Left lung (tissue), 10 donors: Measurements from ENCODE around the gene F13B. TPM values are rescaled to one million over a fixed set of nuclear protein-coding genes. Genes with fewer than 3 reads are reported as not detected.

Experiments
- ATAC-seq: fragments of 200-7000 bp; cut with Tn5 transposase; one replicate; pipeline ENCODE4 v1.9.1; 2020; ENCODE audit warnings: moderate library complexity
- DNase-seq, 4 donors: peaks; one replicate each; pipeline ENCODE4 v3.0.0-alpha.2; 2013 to 2020
- H3K27ac ChIP-seq, 2 donors: fragments of 200-600 bp; sonication (generic) in 1 of 2; one replicate each; pipeline versions ENCODE4 v1.5.0 to v1.8.0; 2020 to 2021
- H3K27me3 ChIP-seq, 2 donors: fragments of 200-600 bp; sonication (generic) in 1 of 2; one replicate each; pipeline versions ENCODE4 v1.5.0 to v1.8.0; 2020 to 2021
- H3K36me3 ChIP-seq, 2 donors: fragments of 200-600 bp; sonication (generic) in 1 of 2; one replicate each; pipeline versions ENCODE4 v1.5.0 to v1.8.0; 2020 to 2021
- H3K4me1 ChIP-seq, 2 donors: fragments of 200-600 bp; one replicate each; pipeline ENCODE4 v1.8.0; 2021
- H3K4me3 ChIP-seq, 2 donors: fragments of 200-600 bp; sonication (generic) in 1 of 2; one replicate each; pipeline versions ENCODE4 v1.5.0 to v1.8.0; 2020 to 2021; ENCODE audit warnings: mild to moderate bottlenecking in 1 of 2
- H3K9me3 ChIP-seq, 2 donors: fragments of 200-600 bp; sonication (generic) in 1 of 2; one replicate each; pipeline versions ENCODE4 v1.5.0 to v1.8.0; 2020 to 2021
- intact Hi-C, 2 donors: fragments of 100-400 bp; cut with DNase I; formaldehyde crosslinking; loops; one replicate each; pipeline versions ENCODE4 v1.11.2 to v1.14.2; 2022
- polyA plus RNA-seq, 6 donors: library from polyadenylated mRNA; unstranded; fragments of 120-200 nt; gene quantifications; one replicate each; pipeline ENCODE4 v1.2.1, GENCODE V29; 2013; ENCODE audit not compliant: insufficient read length in 6 of 6
- total RNA-seq, 2 donors: library from RNA; stranded (reverse); fragmentation: NEBNext Ultra II Directional; extraction: Animal tissue kit (Norgen Biotek cat#: 25700); gene quantifications; one replicate each; pipeline ENCODE4 v1.2.1, GENCODE V29; 2021
- TF ChIP-seq, protein P1 (sequence below), 2 donors: fragments of 200-600 bp; sonication (generic) in 1 of 2; IDR thresholded peaks; one replicate each; pipeline versions ENCODE4 v1.5.0 to v1.8.0; 2021; ENCODE audit warnings: antibody characterized with exemption in 2 of 2
- donor health status: DM: no; HTN: yes; CAD: no.
- donor health status: DM: no; HTN: no; CAD: no.

F13B gene
- total and polyA plus RNA-seq, 8 donors = 0.07 to 0.10 (median 0.08) TPM; not detected in 5

DNA sequence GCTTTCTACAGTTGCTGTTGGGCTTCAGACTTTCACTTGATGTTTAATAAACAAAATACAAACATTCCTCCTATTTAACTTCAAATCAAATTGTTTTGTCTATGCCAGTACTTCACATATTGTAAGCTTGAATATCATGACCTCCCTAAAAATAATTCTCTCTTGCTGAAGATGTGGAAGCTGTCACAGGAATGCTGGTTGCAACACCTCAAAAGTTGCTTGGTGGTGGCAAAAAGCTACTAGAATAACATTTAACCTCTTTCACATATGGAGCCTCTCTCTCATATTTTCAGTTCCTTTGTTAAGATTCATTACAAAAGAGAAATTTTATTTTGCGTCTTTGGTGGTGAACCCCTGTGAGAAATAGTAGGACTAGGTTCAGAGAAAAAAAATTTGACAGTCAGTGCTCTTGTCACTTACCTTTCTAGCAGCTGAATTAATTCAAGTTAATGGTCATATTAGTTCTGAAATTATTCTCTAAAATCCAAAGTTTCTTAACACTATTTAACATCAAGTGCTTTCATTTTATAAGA, 25.5 kb upstream of the F13B start:
- Histone ChIP-seq H3K4me1 (no peaks in the 10 kb centered on the region), H3K9me3 (no peaks in the 10 kb centered on the region), H3K27ac (no peak overlapping the region), H3K4me3 (no peak overlapping the region), H3K27me3 (no peaks in the 10 kb centered on the region), H3K36me3 (peaks cover 0 to 9% of the 10 kb centered on the region in 2 donors)
- TF ChIP-seq, protein P1, sequence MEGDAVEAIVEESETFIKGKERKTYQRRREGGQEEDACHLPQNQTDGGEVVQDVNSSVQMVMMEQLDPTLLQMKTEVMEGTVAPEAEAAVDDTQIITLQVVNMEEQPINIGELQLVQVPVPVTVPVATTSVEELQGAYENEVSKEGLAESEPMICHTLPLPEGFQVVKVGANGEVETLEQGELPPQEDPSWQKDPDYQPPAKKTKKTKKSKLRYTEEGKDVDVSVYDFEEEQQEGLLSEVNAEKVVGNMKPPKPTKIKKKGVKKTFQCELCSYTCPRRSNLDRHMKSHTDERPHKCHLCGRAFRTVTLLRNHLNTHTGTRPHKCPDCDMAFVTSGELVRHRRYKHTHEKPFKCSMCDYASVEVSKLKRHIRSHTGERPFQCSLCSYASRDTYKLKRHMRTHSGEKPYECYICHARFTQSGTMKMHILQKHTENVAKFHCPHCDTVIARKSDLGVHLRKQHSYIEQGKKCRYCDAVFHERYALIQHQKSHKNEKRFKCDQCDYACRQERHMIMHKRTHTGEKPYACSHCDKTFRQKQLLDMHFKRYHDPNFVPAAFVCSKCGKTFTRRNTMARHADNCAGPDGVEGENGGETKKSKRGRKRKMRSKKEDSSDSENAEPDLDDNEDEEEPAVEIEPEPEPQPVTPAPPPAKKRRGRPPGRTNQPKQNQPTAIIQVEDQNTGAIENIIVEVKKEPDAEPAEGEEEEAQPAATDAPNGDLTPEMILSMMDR (IDR thresholded peaks at IDR 0.05) = no peak
- intact Hi-C loops = no loop called here
- no peak for ATAC-seq
- DNase-seq = no peak

DNA sequence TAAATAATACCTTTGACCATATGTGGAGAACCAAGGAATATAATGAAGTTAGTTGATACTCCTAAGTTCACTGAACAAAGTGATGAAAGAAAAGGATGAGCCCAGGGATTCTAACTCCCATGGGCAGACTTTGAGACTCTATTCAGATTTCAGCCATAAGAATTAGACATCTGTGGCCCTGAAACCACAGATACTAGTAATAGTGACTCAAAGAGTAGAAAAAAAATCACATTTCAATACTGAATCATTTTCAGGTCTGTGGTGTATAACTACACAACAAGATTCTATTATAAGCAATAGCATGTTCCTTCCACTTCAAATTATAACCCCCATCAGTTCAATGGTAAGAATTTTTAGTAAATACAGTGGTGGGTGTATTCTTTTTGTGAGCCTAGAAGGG, 16.4 kb upstream of the F13B start:
- TF ChIP-seq, protein P1 (IDR thresholded peaks at IDR 0.05) = no peak
- H3K4me3 ChIP-seq = no peak overlapping the region
- ATAC-seq (no peak), DNase-seq (no peak)
- H3K27ac ChIP-seq = no peak overlapping the region
- H3K36me3 ChIP-seq = peaks cover 0 to 42% of the 10 kb centered on the region in 2 donors
- intact Hi-C loops = no loop called here
- no peaks in the 10 kb centered on the region for H3K4me1 ChIP-seq
- peaks cover 0 to 21% of the 10 kb centered on the region in 2 donors for H3K9me3 ChIP-seq
- H3K27me3 ChIP-seq = no peaks in the 10 kb centered on the region

GRCh38 chr1:197081117-197081753, 14.2 kb upstream of the F13B start:
- Histone ChIP-seq H3K27ac (no peak overlapping the region), H3K36me3 (peaks cover 0 to 36% of the 10 kb centered on the region in 2 donors), H3K4me3 (no peak overlapping the region), H3K4me1 (no peaks in the 10 kb centered on the region), H3K27me3 (no peaks in the 10 kb centered on the region), H3K9me3 (peaks cover 0 to 21% of the 10 kb centered on the region in 2 donors)
- ATAC-seq (no peak), DNase-seq (no peak)
- TF ChIP-seq, protein P1 (IDR thresholded peaks at IDR 0.05) = no peak
- intact Hi-C loops = no loop called here

DNA sequence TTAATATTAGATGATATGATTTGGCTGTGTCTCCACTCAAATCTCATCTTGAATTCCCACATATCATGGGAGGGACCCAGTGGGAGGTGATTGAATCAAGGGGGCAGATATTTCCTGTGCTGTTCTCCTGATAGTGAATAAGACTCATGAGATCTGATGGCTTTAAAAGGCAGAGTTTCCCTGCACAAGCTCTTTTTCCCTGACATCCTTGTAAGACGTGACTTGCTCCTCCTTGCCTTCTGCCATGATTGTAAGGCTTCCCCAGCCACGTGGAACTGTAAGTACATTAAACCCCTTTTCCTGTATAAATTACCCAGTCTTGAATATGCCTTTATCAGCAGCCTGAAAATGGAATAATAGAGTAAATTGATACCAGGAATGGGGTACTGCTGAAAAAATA, 13.3 kb upstream of the F13B start:
- H3K4me3 ChIP-seq = no peak overlapping the region
- ATAC-seq (no peak), DNase-seq (no peak)
- H3K9me3 ChIP-seq = peaks cover 0 to 22% of the 10 kb centered on the region in 2 donors
- no peak overlapping the region for H3K27ac ChIP-seq
- TF ChIP-seq, protein P1 (IDR thresholded peaks at IDR 0.05) = no peak
- peaks cover 0 to 28% of the 10 kb centered on the region in 2 donors for H3K36me3 ChIP-seq
- H3K4me1 ChIP-seq = no peaks in the 10 kb centered on the region
- intact Hi-C loops = no loop called here
- H3K27me3 ChIP-seq = no peaks in the 10 kb centered on the region

GRCh38 chr1:197076585-197076984, 9.5 kb upstream of the F13B start:
- TF ChIP-seq, protein P1 (IDR thresholded peaks at IDR 0.05) = no peak
- DNase-seq = no peak
- H3K36me3 ChIP-seq = no peaks in the 10 kb centered on the region
- no peaks in the 10 kb centered on the region for H3K4me1 ChIP-seq
- no peaks in the 10 kb centered on the region for H3K27me3 ChIP-seq
- intact Hi-C loops = no loop called here
- peaks cover 0 to 15% of the 10 kb centered on the region in 2 donors for H3K9me3 ChIP-seq
- H3K4me3 ChIP-seq = no peak overlapping the region
- H3K27ac ChIP-seq = no peak overlapping the region
- no peak for ATAC-seq
